HG03280 (cell line): ENCODE results near the gene ALDH5A1.
"Not testable (repeated sequence)": the region's sequence is repeated elsewhere in the genome, so short reads cannot be mapped to it uniquely, and the experiment has no call there.

Experiments
- ATAC-seq: cut with Tn5 transposase; IDR thresholded peaks from one replicate; pipeline ENCODE4 v1.9.1; 2021; ENCODE audit warnings: mild to moderate bottlenecking, moderate library complexity; ENCODE audit not compliant: unreplicated experiment

ALDH5A1 gene

DNA sequence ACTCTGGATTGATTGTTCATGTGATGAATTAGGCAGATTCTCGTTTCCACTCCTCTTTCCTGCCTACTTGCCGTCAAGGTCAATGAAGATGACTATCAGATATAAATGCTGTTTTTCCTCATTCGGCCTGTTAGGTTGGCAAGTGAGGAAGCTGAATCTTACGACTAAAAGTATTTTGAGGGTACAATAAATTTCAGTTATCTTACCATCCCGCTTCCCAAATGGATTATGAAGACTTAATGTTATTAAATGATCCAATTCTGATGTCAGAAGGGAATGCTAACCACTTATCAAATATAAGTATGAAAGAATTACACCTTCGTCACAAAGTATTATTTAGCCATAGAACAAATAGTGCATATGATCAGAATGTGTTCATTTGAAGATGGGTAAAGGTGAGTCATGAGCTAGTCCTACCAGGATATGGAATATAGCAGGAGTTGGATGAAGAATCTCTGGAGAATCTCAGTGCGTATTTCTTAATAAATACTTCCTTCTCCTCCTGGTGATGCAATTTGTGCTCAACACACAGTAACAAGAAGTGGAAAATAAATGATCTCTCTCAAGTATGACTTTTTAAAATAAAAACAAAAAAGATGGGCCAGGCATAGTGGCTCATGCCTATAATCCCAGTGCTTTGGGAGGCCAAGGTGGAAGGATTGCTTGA, 10.0 kb upstream of the ALDH5A1 start:
- no peak for ATAC-seq

DNA sequence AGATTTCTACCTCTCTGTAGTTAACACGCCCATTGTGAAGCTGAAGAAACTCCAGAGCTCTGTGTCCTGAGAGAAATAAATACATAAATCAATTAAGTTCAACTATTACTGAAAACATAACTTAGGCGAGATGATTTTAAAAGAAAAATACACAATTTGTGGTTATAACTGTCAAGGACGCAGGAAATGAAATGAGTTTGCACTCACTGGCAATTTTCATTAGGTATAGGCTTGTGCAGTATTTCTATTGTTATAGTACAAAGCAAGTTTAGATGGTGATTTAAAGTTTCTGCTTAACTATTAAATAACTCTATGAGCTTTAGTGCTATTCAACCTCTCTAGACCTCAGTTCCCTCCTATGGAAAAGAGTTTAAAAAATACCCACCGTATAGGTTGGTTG, 8.7 kb upstream of the ALDH5A1 start:
- no peak for ATAC-seq

DNA sequence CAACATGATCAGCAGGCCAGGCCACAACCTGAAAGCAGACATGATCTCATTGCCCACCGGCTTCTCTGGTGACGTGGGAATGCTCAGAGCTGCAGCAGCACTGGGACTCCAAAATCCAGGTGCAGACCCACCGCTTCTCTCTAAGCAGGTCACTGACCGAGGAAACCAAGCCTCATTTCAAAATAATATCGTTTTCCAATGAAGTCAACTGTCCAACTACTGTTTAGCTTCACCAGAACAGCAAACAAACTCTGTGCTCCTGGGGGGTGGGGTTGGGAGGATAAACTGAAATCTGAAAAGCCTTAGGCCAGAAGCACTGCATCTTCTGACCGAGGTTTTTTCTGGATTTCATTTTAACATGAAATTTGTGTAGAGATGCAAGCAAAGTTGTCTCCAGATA, 5.3 kb upstream of the ALDH5A1 start, which contains the start of gene GPLD1:
Gene GPLD1 (minus strand): TSS at position 109 of the 400 bp plus-strand sequence. CDS start 67 bp downstream, at position 42.
- no peak for ATAC-seq

DNA sequence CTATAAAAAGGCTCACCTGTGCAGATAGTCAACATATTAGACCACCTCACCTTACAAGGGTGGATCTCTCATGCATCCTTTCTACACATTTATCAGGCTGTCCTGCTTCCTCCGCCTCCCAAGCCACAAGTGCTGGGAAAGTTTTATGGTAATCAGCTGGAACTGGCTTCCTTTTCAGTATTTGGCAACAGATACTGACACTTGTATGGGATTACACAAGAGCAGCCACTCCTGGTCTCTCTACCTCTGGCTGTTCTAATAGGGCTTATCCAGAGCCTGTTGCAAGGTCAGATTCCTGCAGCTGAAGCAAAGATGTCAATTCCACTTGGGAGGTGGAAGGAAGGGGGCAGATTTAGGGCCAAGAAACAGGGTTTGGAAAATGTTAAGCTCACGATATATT, 4.9 kb upstream of the ALDH5A1 start:
- ATAC-seq, result no peak

DNA sequence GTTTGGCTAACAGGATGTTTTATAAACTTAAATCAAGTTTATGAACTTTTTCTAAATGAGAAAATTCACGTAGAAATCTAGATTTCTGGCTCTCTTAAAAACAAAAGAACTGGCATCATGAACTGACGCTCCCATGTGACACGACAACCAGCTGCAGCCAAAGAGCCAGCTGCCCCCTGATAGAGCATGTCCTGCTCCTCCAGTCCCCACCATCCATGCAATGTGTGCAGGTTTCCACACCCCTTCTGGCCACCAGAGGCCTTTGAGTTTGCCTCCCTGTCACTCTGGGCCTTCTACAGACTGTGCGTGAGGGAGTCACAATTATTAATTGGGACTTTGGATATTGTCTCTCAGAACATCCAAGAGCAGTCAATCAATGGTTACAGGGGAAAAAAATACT, 3.8 kb upstream of the ALDH5A1 start:
- no peak for ATAC-seq

DNA sequence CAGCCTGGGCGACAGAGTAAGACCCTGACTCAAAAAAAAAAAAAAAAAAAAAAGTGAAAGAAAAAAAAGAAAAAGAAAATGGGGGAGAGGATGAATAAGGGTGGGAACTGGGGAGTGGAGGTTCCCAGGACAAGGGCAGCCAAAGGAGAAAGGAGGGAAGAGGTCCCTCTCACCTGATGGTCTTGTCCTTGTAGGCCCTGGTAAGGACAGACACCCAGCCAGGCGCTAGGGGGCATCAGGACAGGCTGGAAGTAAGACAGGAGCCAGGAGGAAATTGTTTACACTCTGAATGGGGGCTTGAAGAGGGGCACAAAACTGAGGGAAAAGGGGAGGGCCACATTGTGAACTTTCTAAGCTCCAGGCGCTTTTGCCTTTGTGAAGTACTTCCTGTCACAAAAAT, 2.3 kb upstream of the ALDH5A1 start:
- no peak for ATAC-seq

DNA sequence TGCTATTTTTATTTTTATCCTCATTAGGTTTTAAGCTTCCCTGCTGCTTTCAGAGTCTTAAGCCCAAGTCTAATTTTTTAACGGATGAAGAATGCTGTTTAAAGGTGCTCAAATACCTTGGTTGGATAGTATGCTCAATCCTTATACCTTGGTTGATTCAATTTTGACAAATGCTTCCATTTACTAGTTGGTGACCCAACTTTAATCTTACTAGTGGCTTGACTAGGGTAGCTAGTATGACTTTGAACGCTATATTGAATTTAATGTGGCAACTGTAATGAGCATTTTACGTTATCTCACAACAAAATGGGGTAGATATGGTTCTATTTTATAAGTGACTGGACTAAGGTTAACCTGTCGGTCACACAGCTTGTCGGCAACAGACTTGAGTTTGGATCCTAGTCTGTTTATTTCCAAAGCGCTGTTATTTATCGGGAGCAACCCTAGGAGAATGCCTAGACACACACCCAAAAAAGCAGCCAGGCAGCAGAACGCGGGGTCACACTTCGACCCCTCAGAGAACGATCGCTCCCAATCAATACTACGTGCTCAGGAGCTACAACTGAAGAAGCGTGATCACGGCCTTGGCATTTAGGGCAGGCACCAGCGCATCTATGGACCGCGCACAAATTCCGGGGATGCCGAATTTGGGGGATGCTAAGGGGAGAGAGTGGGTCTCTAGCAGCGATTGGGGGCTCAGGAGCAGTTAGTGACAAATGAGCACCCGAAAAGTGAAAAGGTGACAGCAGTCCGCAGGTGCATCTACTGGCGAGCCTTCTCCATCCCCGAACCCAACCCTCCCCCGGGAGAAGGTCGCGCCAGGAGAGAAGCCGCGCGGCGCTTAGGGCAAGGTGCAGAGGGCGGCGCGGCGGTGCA, 586 bp upstream of the ALDH5A1 start:
- ATAC-seq, result peak; percentile 0

DNA sequence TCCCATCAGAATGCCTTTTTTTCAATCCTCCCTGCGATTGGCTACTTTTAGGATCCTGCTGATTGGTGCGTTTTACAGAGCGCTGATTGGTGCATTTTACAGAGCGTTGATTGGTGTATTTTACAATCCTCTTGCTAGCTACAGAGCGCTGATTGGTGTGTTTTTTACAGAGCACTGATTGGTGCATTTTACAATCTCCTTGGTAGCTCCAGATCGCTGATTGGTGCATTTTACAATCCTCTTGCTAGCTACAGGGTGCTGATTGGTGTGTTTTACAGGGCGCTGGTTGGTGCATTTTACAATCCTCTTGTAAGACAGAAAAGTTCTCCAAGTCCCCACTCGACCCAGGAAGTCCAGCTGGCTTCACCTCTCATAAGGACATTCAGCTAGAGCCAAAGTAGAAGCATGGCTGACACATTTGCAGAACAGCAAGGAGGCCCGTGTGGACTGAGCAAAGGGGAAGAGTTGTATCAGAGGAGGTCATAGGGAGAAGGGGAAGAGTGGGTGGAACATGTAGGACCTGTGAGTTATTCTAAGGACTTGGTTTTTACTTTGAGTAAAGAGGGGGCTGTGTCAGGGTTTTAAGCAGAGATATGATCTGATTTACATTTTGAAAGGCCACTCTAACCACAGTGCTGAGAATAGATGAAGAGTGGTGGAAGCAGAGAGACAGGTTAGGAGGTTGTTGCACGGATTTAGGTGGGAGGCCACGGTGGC, 2.6 kb downstream of the ALDH5A1 start:
- ATAC-seq, result no peak

DNA sequence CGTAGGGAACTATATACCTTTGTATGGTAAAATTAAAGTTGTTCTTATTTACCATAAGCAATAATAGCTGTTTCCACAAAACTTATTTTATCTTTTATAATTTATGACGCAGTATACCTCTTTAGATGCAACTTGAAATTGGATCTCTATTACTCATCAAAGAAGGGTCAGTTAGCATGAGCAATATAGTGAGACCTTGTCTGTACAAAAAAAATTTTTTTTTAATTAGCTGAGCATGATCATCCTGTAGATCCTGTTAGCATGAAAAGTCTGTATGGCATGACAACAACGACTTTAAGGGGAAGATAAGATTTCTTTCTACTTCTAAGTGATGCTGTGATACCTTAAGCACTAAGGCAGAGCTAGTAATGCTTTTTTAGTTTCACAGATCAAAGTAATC, 5.9 kb downstream of the ALDH5A1 start:
- ATAC-seq, result no peak

DNA sequence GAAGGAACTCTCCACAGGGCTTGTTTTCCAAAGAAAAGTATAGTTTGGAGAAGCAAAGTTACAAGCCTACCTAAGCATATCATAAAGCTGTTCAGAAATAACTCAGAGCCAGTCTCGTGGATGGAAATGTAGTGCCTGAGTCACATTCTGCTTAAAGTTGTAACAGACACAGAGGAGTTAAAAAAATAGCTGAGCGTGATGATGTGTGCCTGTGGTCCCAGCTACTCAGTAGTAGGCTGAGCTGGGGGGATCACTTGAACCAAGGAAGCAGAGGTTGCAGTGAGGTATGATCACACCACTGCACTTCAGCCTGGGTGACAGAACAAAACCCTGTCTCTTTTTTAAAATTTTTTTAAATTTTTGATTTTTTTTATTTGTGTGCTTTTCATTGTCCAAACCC, 6.6 kb downstream of the ALDH5A1 start:
- no peak for ATAC-seq

DNA sequence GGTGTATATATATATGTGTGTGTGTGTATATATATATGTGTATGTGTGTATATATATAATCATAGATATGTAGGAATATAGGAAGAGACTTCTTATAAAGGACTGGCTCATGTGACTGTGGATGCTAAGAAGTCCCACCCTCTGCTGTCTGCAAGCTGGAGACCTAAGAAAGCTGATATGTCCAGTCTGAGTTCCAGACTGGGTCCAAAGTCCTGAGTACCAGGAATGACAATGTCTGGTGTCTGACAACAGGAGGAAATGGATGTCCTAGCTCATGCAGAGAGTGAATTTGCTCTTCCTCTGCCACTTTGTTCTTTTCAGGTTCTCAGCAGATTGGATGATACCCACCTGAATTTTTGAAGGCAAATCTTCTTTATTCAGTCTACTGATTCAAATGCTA, 7.1 kb downstream of the ALDH5A1 start:
- no peak for ATAC-seq

DNA sequence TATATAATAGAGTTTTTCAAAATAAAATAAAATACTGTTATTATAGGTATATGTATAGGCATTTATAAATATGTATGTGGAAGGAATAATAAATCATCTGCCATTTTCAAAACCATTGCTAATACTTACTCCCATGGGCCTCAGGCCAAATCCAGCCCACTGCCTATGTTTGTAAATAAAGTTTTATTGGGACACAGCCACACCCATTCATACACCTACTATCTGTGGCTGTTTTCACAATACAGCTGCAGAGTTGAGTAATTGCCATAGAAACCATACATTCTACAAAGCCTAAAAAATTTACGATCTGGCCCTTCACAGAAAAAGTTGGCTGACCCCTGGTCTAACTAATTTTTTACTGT, 9.5 kb downstream of the ALDH5A1 start:
- ATAC-seq, result no peak

DNA sequence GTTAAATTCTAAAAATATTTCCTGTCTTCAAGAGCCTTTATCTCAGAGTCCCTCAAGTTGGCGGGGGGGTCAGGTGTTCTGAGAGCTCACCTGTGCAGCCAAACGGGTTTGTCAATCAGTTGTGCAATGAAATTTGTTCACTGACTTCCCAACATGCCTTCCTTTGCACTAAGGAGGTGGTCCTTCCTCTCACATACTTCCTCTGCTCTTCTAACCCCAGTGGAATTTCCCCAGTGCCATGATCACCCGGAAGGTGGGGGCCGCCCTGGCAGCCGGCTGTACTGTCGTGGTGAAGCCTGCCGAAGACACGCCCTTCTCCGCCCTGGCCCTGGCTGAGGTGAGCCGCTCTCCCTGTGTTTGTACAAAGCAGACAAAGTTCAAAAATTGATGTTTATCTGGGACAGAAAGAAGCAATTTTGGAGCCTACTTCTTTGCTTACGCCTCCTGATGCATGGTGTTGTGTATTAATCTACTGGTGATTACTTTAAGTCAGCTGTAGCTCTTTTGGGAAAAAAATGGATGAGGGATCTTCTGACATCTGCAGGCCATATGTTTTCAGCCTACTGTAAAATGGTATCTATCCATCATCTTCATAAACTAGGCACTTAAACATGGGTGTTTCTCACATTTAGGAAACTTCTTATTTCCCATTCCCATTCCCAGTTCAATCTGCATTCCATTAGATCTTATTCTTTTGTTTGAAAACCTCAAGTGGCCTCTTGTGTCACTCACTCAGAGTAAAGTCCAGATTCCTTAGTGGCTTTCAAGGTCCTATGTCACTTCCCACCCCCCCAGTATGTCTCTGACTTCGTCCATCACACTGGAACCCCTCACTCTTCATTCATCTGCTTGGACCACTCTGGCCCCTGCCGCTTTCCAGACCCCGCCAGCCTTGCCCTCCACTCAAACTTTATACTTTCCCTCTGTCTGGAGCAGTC, 10.1 kb downstream of the ALDH5A1 start:
- ATAC-seq, result no peak

DNA sequence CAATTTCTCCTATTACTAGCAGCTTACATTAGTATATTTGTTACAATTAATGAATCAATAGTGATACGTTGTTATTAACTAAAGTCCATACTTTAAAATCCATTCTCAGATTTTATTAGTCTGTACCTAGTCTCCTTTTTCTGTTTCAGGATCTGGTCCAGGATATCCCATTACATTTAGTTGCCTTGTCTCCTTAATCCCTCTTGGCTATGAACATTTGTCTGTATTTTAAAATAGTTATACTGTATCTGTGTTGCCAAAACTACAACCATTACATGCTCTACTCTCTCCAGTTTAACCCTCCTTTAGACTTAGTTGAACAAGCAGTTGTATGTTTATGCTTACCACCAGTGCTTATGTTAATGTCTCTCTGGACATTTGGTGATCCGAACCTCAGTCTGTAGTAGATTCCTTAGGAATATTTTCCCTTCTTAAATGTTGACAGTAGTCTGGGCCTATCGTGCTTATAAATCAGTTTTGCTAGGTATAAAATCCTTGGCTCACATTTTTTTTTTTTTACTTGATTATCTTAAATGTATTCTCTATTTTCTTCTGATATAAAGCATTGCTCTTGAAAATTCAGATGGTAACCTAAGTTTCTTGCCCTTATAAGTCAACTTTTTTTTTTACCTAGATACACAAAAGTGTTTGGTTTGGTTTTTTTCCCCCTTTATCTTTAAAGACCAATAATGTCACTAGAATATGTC, 12.2 kb downstream of the ALDH5A1 start:
- ATAC-seq, result no peak

DNA sequence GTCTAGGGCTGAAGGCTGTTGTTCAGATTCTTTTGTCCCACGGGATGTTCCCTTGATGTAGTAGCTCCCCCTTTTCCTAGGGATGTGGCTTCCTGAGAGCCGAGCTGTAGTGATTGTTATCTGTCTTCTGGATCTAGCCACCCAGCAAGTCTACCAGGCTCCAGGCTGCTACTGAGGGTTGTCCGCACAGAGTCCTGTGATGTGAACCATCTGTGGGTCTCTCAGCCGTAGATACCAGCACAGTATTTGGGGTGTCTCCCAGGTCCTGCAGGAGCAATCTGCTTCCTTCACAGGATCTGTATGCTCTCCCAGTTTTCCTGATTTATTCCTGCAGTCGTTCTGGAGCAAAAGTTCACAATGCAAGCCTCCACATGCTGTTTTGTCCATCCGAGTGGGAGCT, 17.2 kb downstream of the ALDH5A1 start:
- not testable (repeated sequence) for ATAC-seq

DNA sequence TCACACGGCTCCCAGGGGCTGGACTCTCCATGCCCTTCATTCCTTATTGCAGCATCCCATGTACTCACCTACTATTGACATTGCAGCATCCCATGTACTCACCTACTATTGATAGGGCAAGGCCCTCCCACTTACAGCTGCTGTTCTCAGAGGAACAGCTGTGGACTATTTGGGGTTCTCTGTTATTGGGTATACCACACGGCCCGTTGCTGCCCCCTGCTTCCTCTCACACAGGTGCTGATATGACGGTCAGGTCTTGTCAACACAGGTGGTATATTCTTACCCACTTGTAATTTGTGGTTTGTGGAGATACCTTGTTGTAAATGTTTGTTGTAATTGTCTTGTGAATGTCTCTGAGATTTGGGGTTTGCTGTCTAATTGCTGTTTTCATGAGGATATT, 18.8 kb downstream of the ALDH5A1 start:
- peak; percentile 76 for ATAC-seq

DNA sequence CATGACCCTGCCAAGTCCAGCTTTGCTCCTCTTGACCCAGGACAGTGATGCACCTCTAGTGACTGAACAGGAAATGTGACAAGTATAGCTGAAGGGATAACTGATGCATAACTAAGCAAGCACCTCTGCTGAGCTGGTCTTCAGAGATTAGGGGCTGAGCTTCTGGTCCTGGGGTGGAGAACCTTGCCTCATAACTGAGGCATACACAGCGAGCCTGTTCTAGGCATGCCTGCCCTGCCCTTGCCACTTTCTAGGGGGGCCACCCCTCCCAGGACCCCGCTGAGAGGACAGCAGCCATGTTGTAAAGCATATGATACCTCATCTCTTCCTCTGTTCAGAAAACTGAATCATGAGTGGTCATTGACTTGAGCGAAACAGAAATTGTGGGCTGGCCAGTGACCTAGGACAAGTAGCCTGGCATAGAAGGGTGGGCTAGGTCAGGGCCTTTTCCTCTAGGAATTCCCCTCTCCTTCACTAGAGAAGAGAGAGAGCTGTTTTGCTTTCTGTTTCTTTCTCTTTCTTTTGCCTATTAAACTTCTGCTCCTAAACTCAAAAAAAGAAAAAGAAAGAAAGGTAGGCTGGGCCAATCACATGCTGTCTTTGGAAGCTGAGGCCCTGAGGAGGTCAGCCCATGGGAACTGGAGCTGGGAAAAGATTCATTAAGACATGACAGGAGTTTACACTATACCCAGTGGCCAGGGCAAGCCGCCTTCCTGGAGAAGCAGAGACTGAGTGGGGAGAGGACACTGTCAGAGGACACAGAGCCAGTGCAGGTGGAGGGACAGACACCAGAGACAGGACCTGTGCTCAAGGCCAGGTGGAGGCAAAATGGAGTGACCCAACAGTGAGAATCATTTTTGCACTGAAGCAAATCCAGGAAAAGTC, 23.1 kb downstream of the ALDH5A1 start:
- peak; percentile 53 for ATAC-seq

DNA sequence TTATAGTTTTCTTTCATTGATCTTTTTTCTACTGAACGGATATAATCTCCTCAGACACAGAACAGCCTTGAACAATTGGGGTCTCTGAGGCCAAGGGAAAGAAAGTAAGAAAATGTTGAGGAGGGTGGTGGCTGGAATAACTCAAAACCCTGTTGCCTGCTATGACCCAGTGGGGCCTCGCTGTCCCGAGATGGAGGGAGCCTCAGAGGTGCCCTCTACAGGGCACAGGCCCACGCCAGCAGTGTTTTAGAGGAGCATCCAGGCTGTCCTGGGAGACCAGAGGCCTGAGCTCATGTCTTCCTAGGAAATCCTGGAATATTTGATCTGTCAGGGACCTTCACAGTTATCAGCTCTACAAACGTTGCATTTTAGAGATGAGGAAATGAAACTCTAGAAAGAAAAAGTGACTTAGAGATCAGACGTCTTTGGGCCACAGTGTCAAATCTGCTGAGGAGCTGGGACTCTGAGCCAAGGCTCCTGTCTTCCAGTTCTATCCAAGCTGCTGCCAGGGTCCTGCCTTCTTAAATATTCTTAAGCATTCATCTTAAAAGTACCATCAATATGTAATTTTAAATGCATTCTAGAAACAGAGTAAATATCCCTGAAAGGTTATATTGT, 26.3 kb downstream of the ALDH5A1 start:
- ATAC-seq, result peak; percentile 59
